SK-N-SH treated with all-trans-retinoic acid at 6 μM for 48 hours (cell line): ENCODE results near the gene CTXN3.

Source experiments
- ATAC-seq: fragments of 200-7000 bp; cut with Tn5 transposase; 3 replicates; pipeline ENCODE4 v1.9.1; 2020; ENCODE audit warnings: mild to moderate bottlenecking, moderate library complexity
- ARNTL ChIP-seq: fragments of 450-650 bp; formaldehyde crosslinking; IDR thresholded peaks from 2 replicates; pipeline ENCODE4 v1.5.0; 2020; ENCODE audit warnings: low read depth, mild to moderate bottlenecking, moderate library complexity, borderline replicate concordance
- BACH2 ChIP-seq: fragments of 250-450 bp; sonication (Bioruptor Pico); IDR thresholded peaks from 2 replicates; pipeline ENCODE4 v1.9.0; 2021; ENCODE audit warnings: mild to moderate bottlenecking, borderline replicate concordance
- ESRRG ChIP-seq: fragments of 250-450 bp; sonication (Bioruptor Pico); IDR thresholded peaks from 2 replicates; pipeline ENCODE4 v1.6.1; 2021; ENCODE audit warnings: mild to moderate bottlenecking
- GLIS3 ChIP-seq: fragments of 250-450 bp; sonication (Bioruptor Pico); IDR thresholded peaks from 2 replicates; pipeline ENCODE4 v1.5.0; 2020; ENCODE audit warnings: mild to moderate bottlenecking, moderate library complexity
- ISL1 ChIP-seq: fragments of 250-450 bp; sonication (Bioruptor Pico); IDR thresholded peaks from 2 replicates; pipeline ENCODE4 v2.1.2; 2022; ENCODE audit warnings: mild to moderate bottlenecking, moderate library complexity
- OSR1 ChIP-seq: fragments of 250-450 bp; sonication (Bioruptor Pico); IDR thresholded peaks from 2 replicates; pipeline ENCODE4 v1.8.0; 2022; ENCODE audit warnings: moderate library complexity, mild to moderate bottlenecking, inconsistent platforms
- PPARA ChIP-seq: fragments of 250-450 bp; sonication (Bioruptor Pico); IDR thresholded peaks from 2 replicates; pipeline ENCODE4 v1.5.0; 2020; ENCODE audit warnings: mild to moderate bottlenecking, borderline replicate concordance
- RARB ChIP-seq: fragments of 250-450 bp; sonication (Bioruptor Pico); IDR thresholded peaks from 2 replicates; pipeline ENCODE4 v1.8.0; 2021; ENCODE audit warnings: mild to moderate bottlenecking, moderate library complexity
- SNAI2 ChIP-seq: fragments of 250-450 bp; sonication (Bioruptor Pico); IDR thresholded peaks from 2 replicates; pipeline ENCODE4 v1.5.0; 2020; ENCODE audit warnings: mild to moderate bottlenecking, moderate library complexity
- TOX ChIP-seq: fragments of 250-450 bp; sonication (Bioruptor Pico); IDR thresholded peaks from 2 replicates; pipeline ENCODE4 v1.8.0; 2021; ENCODE audit warnings: mild to moderate bottlenecking, moderate library complexity, borderline replicate concordance
- ZC3H10 ChIP-seq: fragments of 250-450 bp; sonication (Bioruptor Pico); IDR thresholded peaks from 2 replicates; pipeline ENCODE4 v1.5.1; 2021; ENCODE audit warnings: mild to moderate bottlenecking, moderate library complexity
- ZFP3 ChIP-seq: fragments of 250-450 bp; sonication (Bioruptor Pico); IDR thresholded peaks from 2 replicates; pipeline ENCODE4 v1.5.0; 2020; ENCODE audit warnings: mild to moderate bottlenecking, moderate library complexity
- ZFP30 ChIP-seq: fragments of 450-650 bp; formaldehyde crosslinking; IDR thresholded peaks from 2 replicates; pipeline ENCODE4 v1.5.0; 2022; ENCODE audit warnings: mild to moderate bottlenecking, moderate library complexity
- ZNF565 ChIP-seq: fragments of 450-650 bp; formaldehyde crosslinking; conservative IDR thresholded peaks from 2 replicates; pipeline ENCODE4 v1.5.0; 2020; ENCODE audit warnings: low read depth, mild to moderate bottlenecking, moderate library complexity
- ZNF70 ChIP-seq: fragments of 450-650 bp; formaldehyde crosslinking; IDR thresholded peaks from 2 replicates; pipeline ENCODE4 v1.5.0; 2020; ENCODE audit warnings: mild to moderate bottlenecking, moderate library complexity
- ZNF8 ChIP-seq: fragments of 450-650 bp; formaldehyde crosslinking; IDR thresholded peaks from 2 replicates; pipeline ENCODE4 v1.5.0; 2020; ENCODE audit warnings: mild to moderate bottlenecking, moderate library complexity
- TF ChIP-seq, protein P1 (sequence below): fragments of 250-450 bp; sonication (Bioruptor Pico); IDR thresholded peaks from 2 replicates; pipeline ENCODE4 v1.5.0; 2020; ENCODE audit warnings: mild to moderate bottlenecking, moderate library complexity
- TF ChIP-seq, protein P2 (sequence below): fragments of 250-450 bp; sonication (Bioruptor Pico); IDR thresholded peaks from 2 replicates; pipeline ENCODE4 v1.8.0; 2020; ENCODE audit warnings: mild to moderate bottlenecking, moderate library complexity, borderline replicate concordance
- TF ChIP-seq, protein P3 (sequence below): fragments of 250-450 bp; sonication (Bioruptor Pico); IDR thresholded peaks from 2 replicates; pipeline ENCODE4 v1.8.0; 2021; ENCODE audit warnings: low read depth, mild to moderate bottlenecking, moderate library complexity, borderline replicate concordance
- TF ChIP-seq, protein P4 (sequence below): fragments of 250-450 bp; sonication (Bioruptor Pico); IDR thresholded peaks from 2 replicates; pipeline ENCODE4 v1.5.1; 2020; ENCODE audit warnings: low read depth, mild to moderate bottlenecking, moderate library complexity
- TF ChIP-seq, protein P5 (sequence below): fragments of 250-450 bp; sonication (Bioruptor Pico); IDR thresholded peaks from 2 replicates; pipeline ENCODE4 v1.5.1; 2021; ENCODE audit warnings: mild to moderate bottlenecking, moderate library complexity

Gene CTXN3

DNA sequence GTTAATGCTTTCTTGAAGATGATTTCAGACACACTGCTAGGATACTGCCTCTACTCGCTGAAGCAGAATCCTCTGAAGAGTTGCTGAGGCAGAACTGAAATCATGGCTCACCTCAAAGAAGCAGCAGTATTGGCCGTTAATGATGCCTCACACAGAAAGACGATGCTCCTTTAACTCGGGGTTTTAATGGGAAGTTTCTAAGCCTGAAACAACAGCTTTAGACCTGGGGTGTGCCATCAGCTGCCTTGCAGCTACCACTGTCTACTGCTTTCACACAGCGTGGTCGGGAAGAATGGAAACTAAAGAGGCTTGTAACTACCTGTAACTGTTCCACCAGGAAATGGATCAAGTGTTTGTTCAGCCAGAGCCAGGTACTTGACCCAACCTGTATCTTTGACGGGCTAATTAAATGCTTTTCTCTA, at the start of gene CTXN3:
CTXN3 (plus strand) TSS at position 65 of the 422 bp plus-strand sequence. CDS start 8,440 bp downstream, outside the sequence.
- TF ChIP-seq, protein P1, sequence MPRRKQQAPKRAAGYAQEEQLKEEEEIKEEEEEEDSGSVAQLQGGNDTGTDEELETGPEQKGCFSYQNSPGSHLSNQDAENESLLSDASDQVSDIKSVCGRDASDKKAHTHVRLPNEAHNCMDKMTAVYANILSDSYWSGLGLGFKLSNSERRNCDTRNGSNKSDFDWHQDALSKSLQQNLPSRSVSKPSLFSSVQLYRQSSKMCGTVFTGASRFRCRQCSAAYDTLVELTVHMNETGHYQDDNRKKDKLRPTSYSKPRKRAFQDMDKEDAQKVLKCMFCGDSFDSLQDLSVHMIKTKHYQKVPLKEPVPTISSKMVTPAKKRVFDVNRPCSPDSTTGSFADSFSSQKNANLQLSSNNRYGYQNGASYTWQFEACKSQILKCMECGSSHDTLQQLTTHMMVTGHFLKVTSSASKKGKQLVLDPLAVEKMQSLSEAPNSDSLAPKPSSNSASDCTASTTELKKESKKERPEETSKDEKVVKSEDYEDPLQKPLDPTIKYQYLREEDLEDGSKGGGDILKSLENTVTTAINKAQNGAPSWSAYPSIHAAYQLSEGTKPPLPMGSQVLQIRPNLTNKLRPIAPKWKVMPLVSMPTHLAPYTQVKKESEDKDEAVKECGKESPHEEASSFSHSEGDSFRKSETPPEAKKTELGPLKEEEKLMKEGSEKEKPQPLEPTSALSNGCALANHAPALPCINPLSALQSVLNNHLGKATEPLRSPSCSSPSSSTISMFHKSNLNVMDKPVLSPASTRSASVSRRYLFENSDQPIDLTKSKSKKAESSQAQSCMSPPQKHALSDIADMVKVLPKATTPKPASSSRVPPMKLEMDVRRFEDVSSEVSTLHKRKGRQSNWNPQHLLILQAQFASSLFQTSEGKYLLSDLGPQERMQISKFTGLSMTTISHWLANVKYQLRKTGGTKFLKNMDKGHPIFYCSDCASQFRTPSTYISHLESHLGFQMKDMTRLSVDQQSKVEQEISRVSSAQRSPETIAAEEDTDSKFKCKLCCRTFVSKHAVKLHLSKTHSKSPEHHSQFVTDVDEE (CRISPR knock-in tag) = no peak
- no peak for TF ChIP-seq OSR1
- no peak for TF ChIP-seq ESRRG
- no peak for TF ChIP-seq TOX (CRISPR knock-in tag)
- no peak for TF ChIP-seq RARB (CRISPR knock-in tag)
- no peak for TF ChIP-seq ZNF565 (CRISPR knock-in tag)
- no peak for TF ChIP-seq ZNF70 (CRISPR knock-in tag)
- TF ChIP-seq GLIS3 (CRISPR knock-in tag) = no peak
- no peak for TF ChIP-seq ZFP30 (CRISPR knock-in tag)
- TF ChIP-seq ZC3H10 (CRISPR knock-in tag) = no peak
- no peak for TF ChIP-seq PPARA (CRISPR knock-in tag)
- TF ChIP-seq ISL1 = no peak
- TF ChIP-seq BACH2 (CRISPR knock-in tag) = no peak
- TF ChIP-seq SNAI2 = no peak
- TF ChIP-seq ZFP3 (CRISPR knock-in tag) = no peak
- TF ChIP-seq, all 23 proteins: peak for 0
- ATAC-seq = no peak

DNA sequence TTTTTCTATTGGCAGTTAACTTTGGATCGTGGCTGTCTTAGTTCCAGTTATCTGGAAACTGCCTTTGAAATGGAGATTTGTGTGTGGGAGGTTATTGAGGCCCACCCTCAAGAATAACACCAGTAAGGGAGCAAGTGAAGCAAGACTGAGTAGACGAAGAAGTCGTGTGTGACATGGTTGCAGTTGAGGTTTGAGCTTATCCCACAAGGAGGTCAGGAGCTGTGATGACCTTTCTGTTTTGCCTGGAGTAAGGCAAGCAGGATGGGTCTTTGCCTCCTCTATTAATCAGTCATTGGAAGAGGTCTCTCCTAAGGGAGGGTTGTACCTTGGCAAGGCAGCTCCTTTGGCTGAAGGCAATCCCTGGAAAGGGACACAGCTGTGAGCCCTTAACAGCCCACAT, 49.6 kb upstream of the CTXN3 start:
- ATAC-seq = no peak
- TF ChIP-seq BACH2 (CRISPR knock-in tag) (no peak), GLIS3 (CRISPR knock-in tag) (no peak), OSR1 (no peak), ISL1 (no peak), ZNF8 (CRISPR knock-in tag) (no peak), ZFP30 (CRISPR knock-in tag) (no peak), ARNTL (CRISPR knock-in tag) (no peak), ZNF70 (CRISPR knock-in tag) (no peak), ZNF565 (CRISPR knock-in tag) (no peak), TOX (CRISPR knock-in tag) (no peak)
- TF ChIP-seq, protein P2, sequence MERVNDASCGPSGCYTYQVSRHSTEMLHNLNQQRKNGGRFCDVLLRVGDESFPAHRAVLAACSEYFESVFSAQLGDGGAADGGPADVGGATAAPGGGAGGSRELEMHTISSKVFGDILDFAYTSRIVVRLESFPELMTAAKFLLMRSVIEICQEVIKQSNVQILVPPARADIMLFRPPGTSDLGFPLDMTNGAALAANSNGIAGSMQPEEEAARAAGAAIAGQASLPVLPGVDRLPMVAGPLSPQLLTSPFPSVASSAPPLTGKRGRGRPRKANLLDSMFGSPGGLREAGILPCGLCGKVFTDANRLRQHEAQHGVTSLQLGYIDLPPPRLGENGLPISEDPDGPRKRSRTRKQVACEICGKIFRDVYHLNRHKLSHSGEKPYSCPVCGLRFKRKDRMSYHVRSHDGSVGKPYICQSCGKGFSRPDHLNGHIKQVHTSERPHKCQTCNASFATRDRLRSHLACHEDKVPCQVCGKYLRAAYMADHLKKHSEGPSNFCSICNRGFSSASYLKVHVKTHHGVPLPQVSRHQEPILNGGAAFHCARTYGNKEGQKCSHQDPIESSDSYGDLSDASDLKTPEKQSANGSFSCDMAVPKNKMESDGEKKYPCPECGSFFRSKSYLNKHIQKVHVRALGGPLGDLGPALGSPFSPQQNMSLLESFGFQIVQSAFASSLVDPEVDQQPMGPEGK (CRISPR knock-in tag) = no peak
- TF ChIP-seq, protein P3, sequence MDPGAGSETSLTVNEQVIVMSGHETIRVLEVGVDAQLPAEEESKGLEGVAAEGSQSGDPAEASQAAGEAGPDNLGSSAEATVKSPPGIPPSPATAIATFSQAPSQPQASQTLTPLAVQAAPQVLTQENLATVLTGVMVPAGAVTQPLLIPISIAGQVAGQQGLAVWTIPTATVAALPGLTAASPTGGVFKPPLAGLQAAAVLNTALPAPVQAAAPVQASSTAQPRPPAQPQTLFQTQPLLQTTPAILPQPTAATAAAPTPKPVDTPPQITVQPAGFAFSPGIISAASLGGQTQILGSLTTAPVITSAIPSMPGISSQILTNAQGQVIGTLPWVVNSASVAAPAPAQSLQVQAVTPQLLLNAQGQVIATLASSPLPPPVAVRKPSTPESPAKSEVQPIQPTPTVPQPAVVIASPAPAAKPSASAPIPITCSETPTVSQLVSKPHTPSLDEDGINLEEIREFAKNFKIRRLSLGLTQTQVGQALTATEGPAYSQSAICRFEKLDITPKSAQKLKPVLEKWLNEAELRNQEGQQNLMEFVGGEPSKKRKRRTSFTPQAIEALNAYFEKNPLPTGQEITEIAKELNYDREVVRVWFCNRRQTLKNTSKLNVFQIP (CRISPR knock-in tag) = no peak
- TF ChIP-seq, protein P4, sequence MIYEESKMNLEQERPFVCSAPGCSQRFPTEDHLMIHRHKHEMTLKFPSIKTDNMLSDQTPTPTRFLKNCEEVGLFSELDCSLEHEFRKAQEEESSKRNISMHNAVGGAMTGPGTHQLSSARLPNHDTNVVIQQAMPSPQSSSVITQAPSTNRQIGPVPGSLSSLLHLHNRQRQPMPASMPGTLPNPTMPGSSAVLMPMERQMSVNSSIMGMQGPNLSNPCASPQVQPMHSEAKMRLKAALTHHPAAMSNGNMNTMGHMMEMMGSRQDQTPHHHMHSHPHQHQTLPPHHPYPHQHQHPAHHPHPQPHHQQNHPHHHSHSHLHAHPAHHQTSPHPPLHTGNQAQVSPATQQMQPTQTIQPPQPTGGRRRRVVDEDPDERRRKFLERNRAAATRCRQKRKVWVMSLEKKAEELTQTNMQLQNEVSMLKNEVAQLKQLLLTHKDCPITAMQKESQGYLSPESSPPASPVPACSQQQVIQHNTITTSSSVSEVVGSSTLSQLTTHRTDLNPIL = no peak
- TF ChIP-seq, protein P1 (CRISPR knock-in tag) = no peak
- TF ChIP-seq, protein P5, sequence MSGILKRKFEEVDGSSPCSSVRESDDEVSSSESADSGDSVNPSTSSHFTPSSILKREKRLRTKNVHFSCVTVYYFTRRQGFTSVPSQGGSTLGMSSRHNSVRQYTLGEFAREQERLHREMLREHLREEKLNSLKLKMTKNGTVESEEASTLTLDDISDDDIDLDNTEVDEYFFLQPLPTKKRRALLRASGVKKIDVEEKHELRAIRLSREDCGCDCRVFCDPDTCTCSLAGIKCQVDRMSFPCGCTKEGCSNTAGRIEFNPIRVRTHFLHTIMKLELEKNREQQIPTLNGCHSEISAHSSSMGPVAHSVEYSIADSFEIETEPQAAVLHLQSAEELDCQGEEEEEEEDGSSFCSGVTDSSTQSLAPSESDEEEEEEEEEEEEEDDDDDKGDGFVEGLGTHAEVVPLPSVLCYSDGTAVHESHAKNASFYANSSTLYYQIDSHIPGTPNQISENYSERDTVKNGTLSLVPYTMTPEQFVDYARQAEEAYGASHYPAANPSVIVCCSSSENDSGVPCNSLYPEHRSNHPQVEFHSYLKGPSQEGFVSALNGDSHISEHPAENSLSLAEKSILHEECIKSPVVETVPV (CRISPR knock-in tag) = no peak
